ENCODE measurements around the gene CFAP43. TPM values are rescaled to one million over a fixed set of nuclear protein-coding genes. Genes with fewer than 3 reads are reported as not detected.

The CFAP43 gene
- total RNA-seq, 1 donor from 2014 or later: not detected

GRCh38 chr10:104123397-104123796, 108.8 kb downstream of the CFAP43 start:
- DNase-seq: no peak
- intact Hi-C loops (cut with micrococcal nuclease): loop anchor here (1.0 to 10.0 kb wide), 4 partner anchors 41 to 429 kb away; partner anchors contain the start of gene ITPRIP
- H3K4me1 Mint-ChIP-seq: peaks cover 36% of the 10 kb centered on the region
- peaks cover 16% of the 10 kb centered on the region for H3K36me3 Mint-ChIP-seq (ENCODE audit: low read depth)
- H3K9me3 Mint-ChIP-seq: no peaks in the 10 kb centered on the region
- peak overlapping the region; percentile 93 for H3K4me3 Mint-ChIP-seq
- no peaks in the 10 kb centered on the region for H3K27me3 Mint-ChIP-seq
- H3K27ac Mint-ChIP-seq: peak overlapping the region; percentile 62

- Mint-ChIP-seq H3K4me1 (peaks cover 37% of the 10 kb centered on the region), H3K27me3 (peaks cover 5% of the 10 kb centered on the region), H3K27ac (peak overlapping the region; percentile 100), H3K4me3 (peak overlapping the region; percentile 93), H3K36me3 (ENCODE audit: low read depth) (peaks cover 16% of the 10 kb centered on the region), H3K9me3 (no peaks in the 10 kb centered on the region)
- intact Hi-C loops (cut with micrococcal nuclease): loop anchor here (1.0 to 10.0 kb wide), 5 partner anchors 40 to 428 kb away; partner anchors contain the start of gene ITPRIP
- no peak for DNase-seq
These were observed 109.7 kb downstream of the CFAP43 start for GRCh38 chr10:104122225-104123107.

- Mint-ChIP-seq H3K9me3 (no peaks in the 10 kb centered on the region), H3K27me3 (peaks cover 10% of the 10 kb centered on the region), H3K36me3 (ENCODE audit: low read depth) (peaks cover 15% of the 10 kb centered on the region), H3K4me1 (peaks cover 34% of the 10 kb centered on the region), H3K27ac (peak within 1 kb of the TSS; percentile 100), H3K4me3 (peak within 1 kb of the TSS; percentile 93)
- intact Hi-C loops (cut with micrococcal nuclease): loop anchor here (1.0 to 10.0 kb wide), 9 partner anchors 39 to 427 kb away; partner anchors contain the start of genes CFAP43, CFAP58, GSTO2 and ITPRIP
- DNase-seq: peak; percentile 100
These were observed 110.5 kb downstream of the CFAP43 start, which contains the start of gene SFR1 for GRCh38 chr10:104121485-104122224. SFR1 (plus strand) TSS chr10:104122171; CDS start chr10:104122184, 13 bp downstream.

GRCh38 chr10:104120903-104121484, 111.2 kb downstream of the CFAP43 start:
- peaks cover 9% of the 10 kb centered on the region for H3K36me3 Mint-ChIP-seq (ENCODE audit: low read depth)
- no peaks in the 10 kb centered on the region for H3K9me3 Mint-ChIP-seq
- DNase-seq: peak; percentile 96
- peak overlapping the region; percentile 100 for H3K27ac Mint-ChIP-seq
- peaks cover 12% of the 10 kb centered on the region for H3K27me3 Mint-ChIP-seq
- H3K4me1 Mint-ChIP-seq: peaks cover 34% of the 10 kb centered on the region
- intact Hi-C loops (cut with micrococcal nuclease): loop anchor here (1.0 to 10.0 kb wide), 8 partner anchors 39 to 426 kb away; partner anchors contain the start of genes CFAP43, CFAP58, GSTO2 and ITPRIP
- peak overlapping the region; percentile 93 for H3K4me3 Mint-ChIP-seq

GRCh38 chr10:104120512-104120902, 111.7 kb downstream of the CFAP43 start:
- Mint-ChIP-seq H3K9me3 (no peaks in the 10 kb centered on the region), H3K4me3 (peak overlapping the region; percentile 93), H3K27me3 (peaks cover 12% of the 10 kb centered on the region), H3K36me3 (ENCODE audit: low read depth) (peaks cover 7% of the 10 kb centered on the region), H3K27ac (peak overlapping the region; percentile 100), H3K4me1 (peaks cover 34% of the 10 kb centered on the region)
- DNase-seq: no peak
- intact Hi-C loops (cut with micrococcal nuclease): loop anchor here (2.0 to 10.0 kb wide), 4 partner anchors 38 to 426 kb away; partner anchors contain the start of genes CFAP58 and ITPRIP

- H3K4me3 Mint-ChIP-seq: no peak overlapping the region
- H3K27ac Mint-ChIP-seq: peak overlapping the region; percentile 69
- H3K36me3 Mint-ChIP-seq (ENCODE audit: low read depth): peaks cover 2% of the 10 kb centered on the region
- H3K4me1 Mint-ChIP-seq: peaks cover 31% of the 10 kb centered on the region
- H3K27me3 Mint-ChIP-seq: peaks cover 12% of the 10 kb centered on the region
- DNase-seq: no peak
- intact Hi-C loops (cut with micrococcal nuclease): loop anchor here (2.0 to 10.0 kb wide), 4 partner anchors 38 to 425 kb away; partner anchors contain the start of genes CFAP58 and ITPRIP
- no peaks in the 10 kb centered on the region for H3K9me3 Mint-ChIP-seq
These were observed 112.2 kb downstream of the CFAP43 start for GRCh38 chr10:104119996-104120395.

- Mint-ChIP-seq H3K36me3 (ENCODE audit: low read depth) (no peaks in the 10 kb centered on the region), H3K4me1 (peaks cover 29% of the 10 kb centered on the region), H3K27me3 (peaks cover 12% of the 10 kb centered on the region), H3K4me3 (no peak overlapping the region), H3K27ac (no peak overlapping the region), H3K9me3 (no peaks in the 10 kb centered on the region)
- intact Hi-C loops (cut with micrococcal nuclease): no loop called here
- no peak for DNase-seq
These were observed 114.3 kb downstream of the CFAP43 start for GRCh38 chr10:104117839-104118323.

GRCh38 chr10:104113376-104113956, 118.7 kb downstream of the CFAP43 start:
- peaks cover 14% of the 10 kb centered on the region for H3K27me3 Mint-ChIP-seq
- intact Hi-C loops (cut with micrococcal nuclease): no loop called here
- peaks cover 20% of the 10 kb centered on the region for H3K4me1 Mint-ChIP-seq
- H3K4me3 Mint-ChIP-seq: no peak overlapping the region
- H3K9me3 Mint-ChIP-seq: no peaks in the 10 kb centered on the region
- H3K36me3 Mint-ChIP-seq (ENCODE audit: low read depth): no peaks in the 10 kb centered on the region
- no peak overlapping the region for H3K27ac Mint-ChIP-seq
- no peak for DNase-seq

- DNase-seq: no peak
- no peaks in the 10 kb centered on the region for H3K36me3 Mint-ChIP-seq (ENCODE audit: low read depth)
- no peaks in the 10 kb centered on the region for H3K9me3 Mint-ChIP-seq
- peaks cover 14% of the 10 kb centered on the region for H3K4me1 Mint-ChIP-seq
- H3K27ac Mint-ChIP-seq: peak overlapping the region; percentile 19
- intact Hi-C loops (cut with micrococcal nuclease): no loop called here
- peaks cover 2% of the 10 kb centered on the region for H3K27me3 Mint-ChIP-seq
- H3K4me3 Mint-ChIP-seq: no peak overlapping the region
These were observed 122.1 kb downstream of the CFAP43 start for GRCh38 chr10:104109908-104110662.

GRCh38 chr10:104104926-104105325, 127.2 kb downstream of the CFAP43 start:
- Mint-ChIP-seq H3K4me1 (peaks cover 11% of the 10 kb centered on the region), H3K27ac (no peak overlapping the region), H3K4me3 (no peak overlapping the region), H3K36me3 (ENCODE audit: low read depth) (no peaks in the 10 kb centered on the region), H3K9me3 (peaks cover 6% of the 10 kb centered on the region), H3K27me3 (peaks cover 11% of the 10 kb centered on the region)
- intact Hi-C loops (cut with micrococcal nuclease): no loop called here
- DNase-seq: no peak

GRCh38 chr10:104104418-104104817, 127.7 kb downstream of the CFAP43 start:
- Mint-ChIP-seq H3K36me3 (ENCODE audit: low read depth) (no peaks in the 10 kb centered on the region), H3K9me3 (peaks cover 6% of the 10 kb centered on the region), H3K4me1 (peaks cover 7% of the 10 kb centered on the region), H3K27ac (no peak overlapping the region), H3K27me3 (peaks cover 11% of the 10 kb centered on the region), H3K4me3 (no peak overlapping the region)
- intact Hi-C loops (cut with micrococcal nuclease): no loop called here
- no peak for DNase-seq

- peaks cover 6% of the 10 kb centered on the region for H3K9me3 Mint-ChIP-seq
- no peak overlapping the region for H3K27ac Mint-ChIP-seq
- H3K4me3 Mint-ChIP-seq: no peak overlapping the region
- H3K27me3 Mint-ChIP-seq: peaks cover 13% of the 10 kb centered on the region
- H3K36me3 Mint-ChIP-seq (ENCODE audit: low read depth): no peaks in the 10 kb centered on the region
- intact Hi-C loops (cut with micrococcal nuclease): no loop called here
- no peak for DNase-seq
- H3K4me1 Mint-ChIP-seq: peaks cover 7% of the 10 kb centered on the region
These were observed 128.2 kb downstream of the CFAP43 start for GRCh38 chr10:104103956-104104355.
